HL-60 (cell line): ENCODE results near the gene SAFB.

Source experiments
- SPI1 ChIP-seq: IDR thresholded peaks from 2 replicates; pipeline ENCODE4 v1.6.1; 2012; ENCODE audit warnings: low read depth, mild to moderate bottlenecking, borderline replicate concordance
- TF ChIP-seq, protein P1 (sequence below): IDR thresholded peaks from one replicate; pipeline ENCODE4 v1.5.1; 2011; ENCODE audit warnings: low read length, control low read depth, inconsistent platforms; ENCODE audit not compliant: insufficient read depth

DNA sequence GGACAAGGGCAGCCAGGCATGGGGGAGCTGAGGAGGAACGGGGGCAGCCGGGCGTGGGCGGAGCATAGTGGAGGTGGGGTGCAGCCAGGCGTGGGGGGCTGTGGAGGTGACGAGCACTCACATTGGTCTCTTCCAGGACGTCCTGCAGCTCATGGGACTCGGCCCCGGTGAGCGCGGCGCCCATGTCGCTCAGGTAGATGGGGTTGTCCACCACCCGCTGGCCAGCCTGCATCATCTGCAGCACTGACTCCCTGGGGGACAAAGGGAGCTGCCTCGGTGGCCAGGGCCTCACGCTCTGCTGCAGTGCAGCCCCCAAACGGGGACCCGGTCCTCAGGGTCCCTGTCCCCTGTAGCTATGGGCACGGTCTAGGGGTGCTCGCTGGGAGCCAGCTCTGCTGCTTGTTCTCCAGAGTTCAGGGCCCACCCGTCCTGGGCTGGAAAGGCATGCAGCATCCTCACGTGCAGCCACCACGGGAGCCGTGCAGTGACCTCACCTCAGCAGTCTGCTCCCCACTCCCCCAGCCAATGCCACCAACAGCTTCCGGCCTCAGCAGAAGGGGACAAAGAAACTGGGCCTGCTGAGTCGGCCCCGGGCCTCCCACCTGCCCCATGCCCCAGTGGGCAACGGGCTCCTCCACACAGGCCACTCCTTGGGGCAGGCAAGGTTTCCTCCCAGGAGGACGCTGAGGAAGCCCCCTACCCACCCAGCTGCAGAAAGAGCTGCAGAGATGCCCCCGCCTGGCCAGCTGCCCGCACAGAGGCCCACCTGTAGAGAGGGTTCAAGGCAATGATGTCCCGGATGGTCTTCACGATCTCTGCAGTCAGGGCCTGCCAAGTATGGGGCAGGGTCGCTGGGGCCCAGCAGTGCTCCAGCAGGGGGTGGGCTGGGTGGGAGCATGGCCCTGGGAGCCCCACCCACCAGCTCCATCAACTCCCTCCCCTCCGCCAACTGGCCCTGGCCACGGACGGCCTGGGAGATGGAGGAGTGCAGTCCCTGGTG, 85.0 kb downstream of the SAFB start:
- TF ChIP-seq, protein P1, sequence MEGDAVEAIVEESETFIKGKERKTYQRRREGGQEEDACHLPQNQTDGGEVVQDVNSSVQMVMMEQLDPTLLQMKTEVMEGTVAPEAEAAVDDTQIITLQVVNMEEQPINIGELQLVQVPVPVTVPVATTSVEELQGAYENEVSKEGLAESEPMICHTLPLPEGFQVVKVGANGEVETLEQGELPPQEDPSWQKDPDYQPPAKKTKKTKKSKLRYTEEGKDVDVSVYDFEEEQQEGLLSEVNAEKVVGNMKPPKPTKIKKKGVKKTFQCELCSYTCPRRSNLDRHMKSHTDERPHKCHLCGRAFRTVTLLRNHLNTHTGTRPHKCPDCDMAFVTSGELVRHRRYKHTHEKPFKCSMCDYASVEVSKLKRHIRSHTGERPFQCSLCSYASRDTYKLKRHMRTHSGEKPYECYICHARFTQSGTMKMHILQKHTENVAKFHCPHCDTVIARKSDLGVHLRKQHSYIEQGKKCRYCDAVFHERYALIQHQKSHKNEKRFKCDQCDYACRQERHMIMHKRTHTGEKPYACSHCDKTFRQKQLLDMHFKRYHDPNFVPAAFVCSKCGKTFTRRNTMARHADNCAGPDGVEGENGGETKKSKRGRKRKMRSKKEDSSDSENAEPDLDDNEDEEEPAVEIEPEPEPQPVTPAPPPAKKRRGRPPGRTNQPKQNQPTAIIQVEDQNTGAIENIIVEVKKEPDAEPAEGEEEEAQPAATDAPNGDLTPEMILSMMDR: no peak
- no peak for TF ChIP-seq SPI1
